Uterus (tissue), 4 donors: ENCODE data around the gene RNF112. TPM values are rescaled to one million over a fixed set of nuclear protein-coding genes. Genes with fewer than 3 reads are reported as not detected.

Source experiments
- DNase-seq, 2 donors: peaks; one replicate each; pipeline ENCODE4 v3.0.0-alpha.2; 2019 to 2020
- H3K27ac ChIP-seq, 2 donors: fragments of 200-600 bp; sonication (generic); 1 replicate in 1 of 2; 2 replicates in 1 of 2; pipeline ENCODE4 v1.5.1; 2016 to 2018
- H3K27me3 ChIP-seq, 2 donors: fragments of 200-600 bp; sonication (generic); one replicate each; pipeline ENCODE4 v1.5.1; 2018 to 2019; ENCODE audit warnings: control low read depth in 1 of 2
- H3K36me3 ChIP-seq, 2 donors: fragments of 200-600 bp; sonication (generic); one replicate each; pipeline ENCODE4 v1.5.1; 2019; ENCODE audit warnings: control low read depth in 1 of 2
- H3K4me1 ChIP-seq, 2 donors: fragments of 200-600 bp; sonication (generic); one replicate each; pipeline ENCODE4 v1.5.1; 2018 to 2019; ENCODE audit warnings: control low read depth in 1 of 2
- H3K4me3 ChIP-seq, 2 donors: fragments of 200-600 bp; sonication (generic); 1 replicate in 1 of 2; 2 replicates in 1 of 2; pipeline ENCODE4 v1.5.1; 2018 to 2019; ENCODE audit warnings: mild to moderate bottlenecking in 1 of 2
- H3K9me3 ChIP-seq, 2 donors: fragments of 200-600 bp; sonication (generic); one replicate each; pipeline ENCODE4 v1.5.1; 2019; ENCODE audit warnings: control low read depth in 1 of 2
- POLR2A ChIP-seq, 2 donors: fragments of 450-650 bp; IDR thresholded peaks; one replicate each; pipeline ENCODE4 v1.6.1; 2016; ENCODE audit warnings: antibody characterized with exemption in 2 of 2, mild to moderate bottlenecking in 1 of 2, moderate library complexity in 1 of 2
- intact Hi-C: fragments of 100-400 bp; cut with DNase I; formaldehyde crosslinking; loops from one replicate; pipeline ENCODE4 v1.15.1; 2023; ENCODE audit warnings: low total_unique reads
- total RNA-seq, 4 donors: library from RNA; depleted of rRNA in 3 of 4; stranded (reverse); fragments of >200 nt in 3 of 4; gene quantifications; one replicate each; pipeline versions ENCODE4 v1.1.0 to v1.2.4, GENCODE V29; 2014 to 2023
- TF ChIP-seq, protein P1 (sequence below), 4 experiments: fragments of 200-600 bp in 2 of 4; fragments of 450-650 bp in 2 of 4; sonication (generic) in 2 of 4; IDR thresholded peaks; one replicate each; pipeline ENCODE4 v1.5.1; 2016 to 2019; ENCODE audit warnings: antibody characterized with exemption in 4 of 4, mild to moderate bottlenecking in 2 of 4, moderate library complexity in 1 of 4
- donor health status: DM: yes; HTN: yes; CAD: no.

RNF112 gene
- total RNA-seq, 4 donors from 2014 or later, result 0.88 to 14.7 (median 3.7) TPM

DNA sequence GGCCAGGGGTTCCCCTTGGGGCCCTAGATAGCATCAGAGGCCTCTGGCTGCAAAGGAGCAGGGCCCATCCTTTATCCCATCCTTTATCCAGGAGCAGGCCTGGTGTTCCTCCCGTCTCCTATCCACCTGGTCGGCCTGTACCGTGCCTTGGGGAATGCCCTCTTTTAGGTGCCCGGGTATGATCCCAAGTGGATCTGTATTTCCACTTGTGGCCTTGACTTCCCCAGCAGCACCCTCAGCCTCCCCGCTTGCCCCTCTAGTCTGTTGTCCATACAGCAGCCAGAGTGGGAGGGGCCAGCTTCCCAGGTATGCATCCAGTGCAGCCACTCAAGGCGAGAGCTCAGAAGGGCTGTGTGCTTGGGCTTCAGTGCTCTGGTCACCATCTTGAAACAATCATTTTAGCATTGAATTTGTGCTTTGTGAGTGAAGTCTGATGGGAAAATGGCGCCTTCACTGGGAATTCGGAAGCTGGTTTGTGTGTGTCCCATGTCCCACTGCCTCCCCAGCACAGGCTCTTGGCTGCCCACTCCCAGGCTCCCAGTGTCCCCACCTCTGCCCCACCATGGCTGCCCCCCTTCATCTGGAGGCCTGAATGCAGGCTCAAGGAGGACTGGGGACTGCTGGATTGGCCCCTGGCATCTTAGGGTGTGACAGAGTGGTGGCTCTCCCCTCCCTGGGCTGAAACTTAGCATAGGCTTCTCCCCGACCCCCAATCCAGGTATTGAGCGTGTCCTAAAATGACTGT is 3.3 kb upstream of the RNF112 start:
- Histone ChIP-seq H3K9me3 (no peaks in the 10 kb centered on the region), H3K27ac (no peak overlapping the region), H3K4me1 (peaks cover 0 to 2% of the 10 kb centered on the region in 2 donors), H3K4me3 (no peak overlapping the region), H3K27me3 (no peaks in the 10 kb centered on the region), H3K36me3 (no peaks in the 10 kb centered on the region)
- no peak for DNase-seq
- intact Hi-C loops, result no loop called here
- TF ChIP-seq, protein P1, sequence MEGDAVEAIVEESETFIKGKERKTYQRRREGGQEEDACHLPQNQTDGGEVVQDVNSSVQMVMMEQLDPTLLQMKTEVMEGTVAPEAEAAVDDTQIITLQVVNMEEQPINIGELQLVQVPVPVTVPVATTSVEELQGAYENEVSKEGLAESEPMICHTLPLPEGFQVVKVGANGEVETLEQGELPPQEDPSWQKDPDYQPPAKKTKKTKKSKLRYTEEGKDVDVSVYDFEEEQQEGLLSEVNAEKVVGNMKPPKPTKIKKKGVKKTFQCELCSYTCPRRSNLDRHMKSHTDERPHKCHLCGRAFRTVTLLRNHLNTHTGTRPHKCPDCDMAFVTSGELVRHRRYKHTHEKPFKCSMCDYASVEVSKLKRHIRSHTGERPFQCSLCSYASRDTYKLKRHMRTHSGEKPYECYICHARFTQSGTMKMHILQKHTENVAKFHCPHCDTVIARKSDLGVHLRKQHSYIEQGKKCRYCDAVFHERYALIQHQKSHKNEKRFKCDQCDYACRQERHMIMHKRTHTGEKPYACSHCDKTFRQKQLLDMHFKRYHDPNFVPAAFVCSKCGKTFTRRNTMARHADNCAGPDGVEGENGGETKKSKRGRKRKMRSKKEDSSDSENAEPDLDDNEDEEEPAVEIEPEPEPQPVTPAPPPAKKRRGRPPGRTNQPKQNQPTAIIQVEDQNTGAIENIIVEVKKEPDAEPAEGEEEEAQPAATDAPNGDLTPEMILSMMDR (IDR thresholded peaks at IDR 0.05), result no peak
- no peak for TF ChIP-seq POLR2A (IDR thresholded peaks at IDR 0.05)

DNA sequence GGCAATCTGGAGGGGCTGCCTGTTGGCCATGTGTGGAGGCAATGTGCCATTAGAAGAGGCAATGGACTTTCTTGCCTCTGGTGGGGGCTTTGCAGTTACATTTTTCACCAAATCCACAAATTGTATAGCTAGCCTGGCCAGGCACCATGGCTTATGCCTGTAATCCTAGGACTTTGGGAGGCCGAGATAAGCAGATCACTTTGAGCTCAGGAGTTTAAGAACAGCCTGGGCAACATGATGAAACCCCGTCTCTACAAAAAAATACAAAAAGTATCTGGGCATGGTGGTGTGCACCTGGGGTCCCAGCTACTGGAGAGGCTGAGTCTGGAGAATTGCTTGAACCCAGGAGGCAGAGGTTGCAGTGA is 2.7 kb upstream of the RNF112 start:
- Histone ChIP-seq H3K27ac (no peak overlapping the region), H3K4me3 (no peak overlapping the region), H3K27me3 (no peaks in the 10 kb centered on the region), H3K9me3 (no peaks in the 10 kb centered on the region), H3K4me1 (peaks cover 0 to 2% of the 10 kb centered on the region in 2 donors), H3K36me3 (no peaks in the 10 kb centered on the region)
- TF ChIP-seq POLR2A (IDR thresholded peaks at IDR 0.05), result no peak
- TF ChIP-seq, protein P1 (IDR thresholded peaks at IDR 0.05), result no peak
- intact Hi-C loops, result no loop called here
- no peak for DNase-seq

DNA sequence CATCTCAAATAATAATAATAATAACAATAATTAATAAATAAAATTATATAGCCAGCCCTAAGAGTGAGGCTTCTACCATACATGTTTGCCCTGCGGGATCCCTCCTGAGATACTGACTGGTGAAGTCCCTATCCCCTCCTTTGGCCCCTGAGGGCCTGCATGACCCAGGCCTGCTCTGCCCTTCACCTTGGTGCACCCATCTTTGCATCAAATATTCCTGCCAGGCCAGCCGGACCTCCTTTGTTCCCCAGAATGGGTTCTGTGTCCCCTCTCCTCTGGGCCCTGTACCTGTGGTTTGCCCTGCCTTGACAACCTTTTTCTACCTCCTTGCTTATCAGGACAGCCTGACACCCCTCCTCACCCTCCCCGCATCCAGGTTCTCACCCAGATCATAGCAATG is 2.0 kb upstream of the RNF112 start:
- no peak overlapping the region for H3K27ac ChIP-seq
- peaks cover 0 to 2% of the 10 kb centered on the region in 2 donors for H3K4me1 ChIP-seq
- no peaks in the 10 kb centered on the region for H3K36me3 ChIP-seq
- H3K9me3 ChIP-seq, result no peaks in the 10 kb centered on the region
- no peak for DNase-seq
- no peaks in the 10 kb centered on the region for H3K27me3 ChIP-seq
- TF ChIP-seq, protein P1 (IDR thresholded peaks at IDR 0.05), result no peak
- TF ChIP-seq POLR2A (IDR thresholded peaks at IDR 0.05), result no peak
- intact Hi-C loops, result no loop called here
- H3K4me3 ChIP-seq, result no peak overlapping the region

DNA sequence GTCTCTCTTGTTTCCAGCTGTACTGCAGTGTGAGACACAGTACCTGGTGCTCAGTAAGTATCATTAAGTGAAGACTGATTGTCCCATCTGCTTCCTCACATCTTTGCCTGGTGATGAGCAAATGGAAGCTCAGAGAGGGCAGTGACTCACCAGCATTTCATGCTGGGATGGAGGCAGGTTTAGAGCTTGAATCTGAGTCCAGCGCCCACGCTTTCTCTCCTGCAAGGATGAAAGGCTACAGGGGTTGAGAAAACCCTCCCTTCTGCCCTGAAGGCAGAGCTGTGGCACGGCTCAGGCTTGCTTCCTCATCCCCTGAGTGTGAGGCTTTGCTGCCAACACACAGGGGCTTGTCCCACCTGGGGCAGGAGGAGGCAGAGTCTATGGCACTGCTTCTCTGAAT is 1.5 kb upstream of the RNF112 start:
- no peak for DNase-seq
- intact Hi-C loops, result no loop called here

DNA sequence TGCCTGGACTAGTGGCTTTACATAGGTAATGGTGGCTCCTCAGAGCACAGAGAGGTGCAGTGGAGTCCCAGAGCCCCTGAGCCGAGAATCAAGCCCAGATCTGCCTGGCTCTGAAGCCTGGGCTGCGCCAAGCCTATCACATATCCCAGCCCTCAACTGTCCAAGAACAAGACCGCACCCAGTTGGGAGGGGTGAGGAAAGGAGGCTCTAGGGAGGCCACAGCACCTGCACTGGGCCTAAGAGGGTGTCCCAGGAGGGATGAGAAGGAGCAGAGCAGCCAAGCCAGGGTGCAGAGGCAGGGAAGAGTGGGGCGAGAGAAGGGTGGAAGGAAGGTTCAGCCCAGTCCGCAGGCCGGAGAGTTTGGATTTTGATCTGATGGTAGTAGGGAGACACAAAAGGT is 941 bp upstream of the RNF112 start:
- no peaks in the 10 kb centered on the region for H3K9me3 ChIP-seq
- no peak overlapping the region for H3K27ac ChIP-seq
- H3K36me3 ChIP-seq, result no peaks in the 10 kb centered on the region
- intact Hi-C loops, result no loop called here
- no peak overlapping the region for H3K4me3 ChIP-seq
- no peak for DNase-seq
- H3K27me3 ChIP-seq, result no peaks in the 10 kb centered on the region
- H3K4me1 ChIP-seq, result peaks cover 0 to 2% of the 10 kb centered on the region in 2 donors
- no peak for TF ChIP-seq POLR2A (IDR thresholded peaks at IDR 0.05)
- TF ChIP-seq, protein P1 (IDR thresholded peaks at IDR 0.05), result no peak

More for the DNA sequence above, 1.5 kb upstream of the RNF112 start:
- TF ChIP-seq, protein P1 (IDR thresholded peaks at IDR 0.05), result no peak
- TF ChIP-seq POLR2A (IDR thresholded peaks at IDR 0.05), result no peak
- Histone ChIP-seq H3K9me3 (no peaks in the 10 kb centered on the region), H3K4me3 (no peak overlapping the region), H3K27me3 (no peaks in the 10 kb centered on the region), H3K36me3 (no peaks in the 10 kb centered on the region), H3K27ac (no peak overlapping the region), H3K4me1 (peaks cover 0 to 2% of the 10 kb centered on the region in 2 donors)
